Transverse colon (tissue), 4 donors: ENCODE data around the gene PP2D1.

Experiments used
- EP300 ChIP-seq: sonication (generic); formaldehyde crosslinking; IDR thresholded peaks from one replicate; pipeline ENCODE4 v1.6.1; 2017; ENCODE audit warnings: antibody characterized with exemption, low read depth
- POLR2A ChIP-seq: fragments of 450-650 bp; IDR thresholded peaks from one replicate; pipeline ENCODE4 v1.6.1; 2016; ENCODE audit warnings: antibody characterized with exemption, mild to moderate bottlenecking, moderate library complexity
- POLR2AphosphoS5 ChIP-seq, 3 donors: sonication (generic); formaldehyde crosslinking; IDR thresholded peaks; one replicate each; pipeline ENCODE4 v1.6.1; 2016; ENCODE audit warnings: antibody characterized with exemption in 3 of 3
- TF ChIP-seq, protein P1 (sequence below), 5 experiments: fragments of 200-600 bp in 3 of 5; fragments of 450-650 bp in 2 of 5; sonication (generic) in 3 of 5; IDR thresholded peaks; 1 replicate in 2 of 5; 2 replicates in 3 of 5; pipeline ENCODE4 v1.5.1; 2016 to 2017; ENCODE audit warnings: antibody characterized with exemption in 5 of 5, inconsistent platforms in 3 of 5, mild to moderate bottlenecking in 2 of 5, moderate library complexity in 1 of 5

DNA sequence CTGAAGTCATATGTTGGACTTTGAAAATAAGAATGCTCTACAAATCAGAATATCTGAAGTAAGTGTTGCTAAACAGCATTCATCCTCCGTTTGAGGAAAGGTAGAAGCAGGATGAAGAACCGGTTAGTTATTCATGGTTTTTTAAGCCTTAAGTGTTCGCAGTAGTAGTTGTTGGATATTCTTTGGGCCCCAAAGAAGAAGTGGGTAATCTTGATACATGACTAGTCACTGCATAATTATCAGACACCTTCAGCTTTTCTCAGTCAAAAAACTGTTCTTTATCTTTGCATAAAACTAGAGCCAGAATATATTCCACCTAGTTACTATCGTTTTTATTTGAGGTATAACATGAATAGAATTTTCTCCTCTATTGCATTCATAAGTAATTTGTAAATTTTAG lies 51.4 kb downstream of the PP2D1 start:
- TF ChIP-seq, protein P1, sequence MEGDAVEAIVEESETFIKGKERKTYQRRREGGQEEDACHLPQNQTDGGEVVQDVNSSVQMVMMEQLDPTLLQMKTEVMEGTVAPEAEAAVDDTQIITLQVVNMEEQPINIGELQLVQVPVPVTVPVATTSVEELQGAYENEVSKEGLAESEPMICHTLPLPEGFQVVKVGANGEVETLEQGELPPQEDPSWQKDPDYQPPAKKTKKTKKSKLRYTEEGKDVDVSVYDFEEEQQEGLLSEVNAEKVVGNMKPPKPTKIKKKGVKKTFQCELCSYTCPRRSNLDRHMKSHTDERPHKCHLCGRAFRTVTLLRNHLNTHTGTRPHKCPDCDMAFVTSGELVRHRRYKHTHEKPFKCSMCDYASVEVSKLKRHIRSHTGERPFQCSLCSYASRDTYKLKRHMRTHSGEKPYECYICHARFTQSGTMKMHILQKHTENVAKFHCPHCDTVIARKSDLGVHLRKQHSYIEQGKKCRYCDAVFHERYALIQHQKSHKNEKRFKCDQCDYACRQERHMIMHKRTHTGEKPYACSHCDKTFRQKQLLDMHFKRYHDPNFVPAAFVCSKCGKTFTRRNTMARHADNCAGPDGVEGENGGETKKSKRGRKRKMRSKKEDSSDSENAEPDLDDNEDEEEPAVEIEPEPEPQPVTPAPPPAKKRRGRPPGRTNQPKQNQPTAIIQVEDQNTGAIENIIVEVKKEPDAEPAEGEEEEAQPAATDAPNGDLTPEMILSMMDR (IDR thresholded peaks at IDR 0.05): no peak
- TF ChIP-seq POLR2A: no peak
- TF ChIP-seq POLR2AphosphoS5 (IDR thresholded peaks at IDR 0.05): no peak
- TF ChIP-seq EP300: no peak
